Mesendoderm (in vitro differentiated cells): Measurements from ENCODE around the gene IFT22.
"Not testable (repeated sequence)": the region's sequence is repeated elsewhere in the genome, so short reads cannot be mapped to it uniquely, and the experiment has no call there.

Experiments used
- DNase-seq: peaks from one replicate; pipeline ENCODE4 v3.0.0; 2013
- H2AK5ac ChIP-seq: 2 replicates; pipeline ENCODE4 v1.6.1; 2013; ENCODE audit warnings: low read length, inconsistent platforms
- H2BK120ac ChIP-seq: 2 replicates; pipeline ENCODE4 v1.6.1; 2013; ENCODE audit warnings: low read depth, mild to moderate bottlenecking, low read length, moderate library complexity, mixed read lengths
- H2BK15ac ChIP-seq: replicated peaks from 2 replicates; pipeline ENCODE4 v1.6.1; 2013; ENCODE audit warnings: low read depth, mild to moderate bottlenecking, moderate library complexity
- H2BK5ac ChIP-seq: 2 replicates; pipeline ENCODE4 v1.6.1; 2013; ENCODE audit warnings: low read length, inconsistent platforms
- H3K18ac ChIP-seq: 2 replicates; pipeline ENCODE4 v1.6.1; 2013; ENCODE audit warnings: mild to moderate bottlenecking, low read length, mixed read lengths
- H3K23ac ChIP-seq: one replicate; pipeline ENCODE4 v1.6.1; 2013; ENCODE audit warnings: low read length
- H3K27ac ChIP-seq: 2 replicates; pipeline ENCODE4 v1.5.1; 2013; ENCODE audit warnings: low read depth, mild to moderate bottlenecking, inconsistent platforms, low read length, moderate library complexity
- H3K27me3 ChIP-seq: 2 replicates; pipeline ENCODE4 v1.6.1; 2013; ENCODE audit warnings: low read length, control low read depth, mild to moderate bottlenecking, inconsistent platforms; ENCODE audit not compliant: insufficient read depth, poor library complexity
- H3K36me3 ChIP-seq: 2 replicates; pipeline ENCODE4 v1.6.1; 2013; ENCODE audit warnings: low read length, inconsistent platforms; ENCODE audit not compliant: control insufficient read depth, insufficient read depth
- H3K4ac ChIP-seq: one replicate; pipeline ENCODE4 v1.6.1; 2013; ENCODE audit warnings: low read depth, mild to moderate bottlenecking, low read length, moderate library complexity
- H3K4me1 ChIP-seq: 2 replicates; pipeline ENCODE4 v1.6.1; 2013; ENCODE audit warnings: low read depth, low read length, inconsistent platforms; ENCODE audit not compliant: control insufficient read depth
- H3K4me2 ChIP-seq: 2 replicates; pipeline ENCODE4 v1.6.1; 2013; ENCODE audit warnings: low read length
- H3K4me3 ChIP-seq: 2 replicates; pipeline ENCODE4 v1.5.1; 2013; ENCODE audit warnings: mild to moderate bottlenecking, low read length
- H3K56ac ChIP-seq: one replicate; pipeline ENCODE4 v1.6.1; 2013; ENCODE audit warnings: low read length
- H3K79me1 ChIP-seq: 2 replicates; pipeline ENCODE4 v1.6.1; 2013; ENCODE audit warnings: low read length, inconsistent platforms
- H3K79me2 ChIP-seq: 2 replicates; pipeline ENCODE4 v1.6.1; 2013; ENCODE audit warnings: mild to moderate bottlenecking, low read length; ENCODE audit not compliant: control insufficient read depth, insufficient read depth
- H3K9ac ChIP-seq: 2 replicates; pipeline ENCODE4 v1.6.1; 2013; ENCODE audit warnings: low read length, inconsistent platforms
- H4K5ac ChIP-seq: one replicate; pipeline ENCODE4 v1.6.1; 2013; ENCODE audit warnings: low read length
- H4K8ac ChIP-seq: one replicate; pipeline ENCODE4 v1.6.1; 2013; ENCODE audit warnings: low read depth, mild to moderate bottlenecking, control low read depth, low read length, moderate library complexity
- WGBS: extraction: QIAGEN DNeasy Blood & Tissue Kit; methylation state at CpG from one replicate; pipeline ENCODE4 v1.1.7; 2013; ENCODE audit warnings: low lambda C conversion rate, missing lambda C conversion rate; ENCODE audit not compliant: insufficient coverage; ENCODE audit errors: extremely low coverage; 5-methylcytosine and 5-hydroxymethylcytosine counted together

Gene IFT22

GRCh38 chr7:101299511-101300464 lies 21.8 kb downstream of the IFT22 start:
- peak overlapping the region; percentile 78 for H3K4ac ChIP-seq
- H3K56ac ChIP-seq: peak overlapping the region; percentile 84
- peak overlapping the region; percentile 43 for H3K18ac ChIP-seq
- H3K4me1 ChIP-seq: no peaks in the 10 kb centered on the region
- no peaks in the 10 kb centered on the region for H3K79me1 ChIP-seq
- peak overlapping the region; percentile 78 for H3K9ac ChIP-seq
- H3K23ac ChIP-seq: no peak overlapping the region
- no peaks in the 10 kb centered on the region for H3K36me3 ChIP-seq
- no CpG with 5 or more reads among the region's 72 CpGs for WGBS
- peak overlapping the region; percentile 5 for H3K27ac ChIP-seq
- no peak overlapping the region for H2BK5ac ChIP-seq
- H2BK120ac ChIP-seq: no peak overlapping the region
- peak; percentile 71 for DNase-seq
- H4K5ac ChIP-seq: no peak overlapping the region
- H4K8ac ChIP-seq: no peak overlapping the region
- no peak overlapping the region for H2AK5ac ChIP-seq
- H3K4me2 ChIP-seq: peak overlapping the region; percentile 68
- peak overlapping the region; percentile 35 for H3K4me3 ChIP-seq
- H2BK15ac ChIP-seq: no peak overlapping the region
- peaks cover 4% of the 10 kb centered on the region for H3K79me2 ChIP-seq
- no peaks in the 10 kb centered on the region for H3K27me3 ChIP-seq

GRCh38 chr7:101294832-101295121 lies 26.8 kb downstream of the IFT22 start:
- no CpG with 5 or more reads among the region's 8 CpGs for WGBS
- no peak overlapping the region for H2BK120ac ChIP-seq
- H2AK5ac ChIP-seq: no peak overlapping the region
- H2BK15ac ChIP-seq: no peak overlapping the region
- no peak overlapping the region for H3K4me2 ChIP-seq
- H3K23ac ChIP-seq: no peak overlapping the region
- H3K79me1 ChIP-seq: no peaks in the 10 kb centered on the region
- H3K4me1 ChIP-seq: peaks cover 4% of the 10 kb centered on the region
- no peaks in the 10 kb centered on the region for H3K36me3 ChIP-seq
- DNase-seq: no peak
- H3K27me3 ChIP-seq: no peaks in the 10 kb centered on the region
- no peak overlapping the region for H3K4me3 ChIP-seq
- H3K4ac ChIP-seq: peak overlapping the region; percentile 44
- peak overlapping the region; percentile 77 for H3K27ac ChIP-seq
- H4K8ac ChIP-seq: no peak overlapping the region
- no peaks in the 10 kb centered on the region for H3K79me2 ChIP-seq
- H3K9ac ChIP-seq: peak overlapping the region; percentile 20
- peak overlapping the region; percentile 27 for H2BK5ac ChIP-seq
- peak overlapping the region; percentile 22 for H3K18ac ChIP-seq
- H3K56ac ChIP-seq: peak overlapping the region; percentile 83
- no peak overlapping the region for H4K5ac ChIP-seq

- Histone ChIP-seq H3K27ac (peak overlapping the region; percentile 79), H3K4ac (peak overlapping the region; percentile 44), H2BK120ac (peak overlapping the region; percentile 79), H3K23ac (peak overlapping the region; percentile 85), H3K36me3 (no peaks in the 10 kb centered on the region), H3K4me3 (no peak overlapping the region), H3K9ac (peak overlapping the region; percentile 20), H3K18ac (peak overlapping the region; percentile 89), H2AK5ac (no peak overlapping the region), H3K79me2 (no peaks in the 10 kb centered on the region), H2BK5ac (peak overlapping the region; percentile 27), H4K5ac (no peak overlapping the region), H3K4me1 (peaks cover 4% of the 10 kb centered on the region), H3K4me2 (no peak overlapping the region), H3K27me3 (no peaks in the 10 kb centered on the region), H4K8ac (no peak overlapping the region), H3K79me1 (no peaks in the 10 kb centered on the region), H3K56ac (peak overlapping the region; percentile 83), H2BK15ac (no peak overlapping the region)
- no CpG with 5 or more reads among the region's 12 CpGs for WGBS
- peak; percentile 93 for DNase-seq
Observed at GRCh38 chr7:101294039-101294831, 27.4 kb downstream of the IFT22 start.

GRCh38 chr7:101293069-101294021 lies 28.3 kb downstream of the IFT22 start:
- not testable (repeated sequence) for H2BK15ac ChIP-seq, H4K5ac ChIP-seq, H3K4me1 ChIP-seq, H3K79me2 ChIP-seq, H3K36me3 ChIP-seq, H4K8ac ChIP-seq, H3K27me3 ChIP-seq, H2AK5ac ChIP-seq, H3K56ac ChIP-seq, H3K79me1 ChIP-seq, H3K9ac ChIP-seq, H3K4me3 ChIP-seq, H3K23ac ChIP-seq, H3K4me2 ChIP-seq
- H2BK120ac ChIP-seq: peak overlapping the region; percentile 79
- WGBS: no CpG with 5 or more reads among the region's 16 CpGs
- peak overlapping the region; percentile 66 for H3K4ac ChIP-seq
- H2BK5ac ChIP-seq: peak overlapping the region; percentile 69
- peak overlapping the region; percentile 79 for H3K27ac ChIP-seq
- H3K18ac ChIP-seq: peak overlapping the region; percentile 89
- peak; percentile 43 for DNase-seq

GRCh38 chr7:101292566-101292965 lies 29.0 kb downstream of the IFT22 start:
- H3K36me3 ChIP-seq, H3K9ac ChIP-seq, H3K4ac ChIP-seq, H4K8ac ChIP-seq, H2AK5ac ChIP-seq, H3K4me2 ChIP-seq, H2BK120ac ChIP-seq, H3K23ac ChIP-seq, H3K27me3 ChIP-seq, H2BK5ac ChIP-seq, H3K79me2 ChIP-seq, H3K4me3 ChIP-seq, H4K5ac ChIP-seq, H3K4me1 ChIP-seq, H3K79me1 ChIP-seq, DNase-seq, H2BK15ac ChIP-seq, H3K18ac ChIP-seq, H3K27ac ChIP-seq: not testable (repeated sequence)
- H3K56ac ChIP-seq: peak overlapping the region; percentile 7
- whole genome bisulfite sequencing: no CpG with 5 or more reads among the region's 5 CpGs
